H7 (cell line): ENCODE data around the gene KDM4F. TPM values are rescaled to one million over a fixed set of nuclear protein-coding genes. Genes with fewer than 3 reads are reported as not detected.

Source experiments
- DNase-seq: peaks from one replicate; pipeline ENCODE4 v3.0.0; 2012
- H3K27me3 ChIP-seq: 2 replicates; pipeline ENCODE4 v1.6.0; 2011; ENCODE audit warnings: mild to moderate bottlenecking, low read length; ENCODE audit not compliant: control insufficient read depth, insufficient read depth
- H3K36me3 ChIP-seq: replicated peaks from 2 replicates; pipeline ENCODE4 v1.5.1; 2011; ENCODE audit warnings: low read length; ENCODE audit not compliant: control insufficient read depth, insufficient read depth
- H3K4me3 ChIP-seq: 2 replicates; pipeline ENCODE4 v1.5.1; 2011; ENCODE audit warnings: low read depth, mild to moderate bottlenecking, control low read depth, low read length, moderate library complexity; ENCODE audit not compliant: insufficient read depth
- total RNA-seq: library from RNA; depleted of rRNA; stranded (reverse); fragments of >200 nt; shearing (Covaris generic); gene quantifications from 2 replicates; pipeline ENCODE4 v1.2.3, GENCODE V29; 2014

Gene KDM4F
- total RNA-seq, 1 experiment from 2014 or later = not detected

GRCh38 chr11:95044010-95044409 lies 5.2 kb upstream of the KDM4F start:
- DNase-seq = no peak
- H3K27me3 ChIP-seq = no peaks in the 10 kb centered on the region
- no peak overlapping the region for H3K4me3 ChIP-seq
- H3K36me3 ChIP-seq = no peaks in the 10 kb centered on the region

- Histone ChIP-seq H3K4me3 (no peak overlapping the region), H3K27me3 (no peaks in the 10 kb centered on the region), H3K36me3 (no peaks in the 10 kb centered on the region)
- no peak for DNase-seq
Observed at GRCh38 chr11:95045812-95046211, 3.4 kb upstream of the KDM4F start.

GRCh38 chr11:95050595-95051202 lies 1.5 kb downstream of the KDM4F start:
- H3K27me3 ChIP-seq = no peaks in the 10 kb centered on the region
- H3K36me3 ChIP-seq = no peaks in the 10 kb centered on the region
- no peak for DNase-seq
- H3K4me3 ChIP-seq = no peak overlapping the region

- no peak overlapping the region for H3K4me3 ChIP-seq
- H3K27me3 ChIP-seq = no peaks in the 10 kb centered on the region
- no peaks in the 10 kb centered on the region for H3K36me3 ChIP-seq
- DNase-seq = no peak
Observed at GRCh38 chr11:95054356-95054755, 5.1 kb downstream of the KDM4F start.

- H3K27me3 ChIP-seq = no peaks in the 10 kb centered on the region
- no peak overlapping the region for H3K4me3 ChIP-seq
- no peak for DNase-seq
- H3K36me3 ChIP-seq = no peaks in the 10 kb centered on the region
Observed at GRCh38 chr11:95055283-95055897, 6.2 kb downstream of the KDM4F start.

GRCh38 chr11:95057959-95058358 lies 8.7 kb downstream of the KDM4F start:
- no peaks in the 10 kb centered on the region for H3K27me3 ChIP-seq
- no peaks in the 10 kb centered on the region for H3K36me3 ChIP-seq
- no peak overlapping the region for H3K4me3 ChIP-seq
- DNase-seq = no peak

GRCh38 chr11:95058621-95059020 lies 9.4 kb downstream of the KDM4F start:
- Histone ChIP-seq H3K36me3 (no peaks in the 10 kb centered on the region), H3K4me3 (no peak overlapping the region), H3K27me3 (no peaks in the 10 kb centered on the region)
- no peak for DNase-seq

- H3K27me3 ChIP-seq = no peaks in the 10 kb centered on the region
- no peak overlapping the region for H3K4me3 ChIP-seq
- no peak for DNase-seq
- no peaks in the 10 kb centered on the region for H3K36me3 ChIP-seq
Observed at GRCh38 chr11:95059046-95059445, 9.8 kb downstream of the KDM4F start.

GRCh38 chr11:95065336-95065735 lies 16.1 kb downstream of the KDM4F start:
- Histone ChIP-seq H3K36me3 (no peaks in the 10 kb centered on the region), H3K4me3 (no peak overlapping the region), H3K27me3 (no peaks in the 10 kb centered on the region)
- no peak for DNase-seq

- H3K27me3 ChIP-seq = no peaks in the 10 kb centered on the region
- H3K36me3 ChIP-seq = no peaks in the 10 kb centered on the region
- DNase-seq = no peak
- H3K4me3 ChIP-seq = peak within 1 kb of the TSS; percentile 70
Observed at GRCh38 chr11:95066716-95067038, 17.5 kb downstream of the KDM4F start, which contains the start of gene SRSF8. Gene SRSF8, plus strand, starts transcription at chr11:95066919. Its CDS starts 308 bp downstream, at chr11:95067227.

GRCh38 chr11:95067039-95067840 lies 18.0 kb downstream of the KDM4F start:
- no peaks in the 10 kb centered on the region for H3K36me3 ChIP-seq
- peak; percentile 70 for DNase-seq
- peak overlapping the region; percentile 70 for H3K4me3 ChIP-seq
- H3K27me3 ChIP-seq = no peaks in the 10 kb centered on the region

GRCh38 chr11:95067841-95068219 lies 18.6 kb downstream of the KDM4F start:
- no peaks in the 10 kb centered on the region for H3K27me3 ChIP-seq
- no peak for DNase-seq
- peak overlapping the region; percentile 70 for H3K4me3 ChIP-seq
- no peaks in the 10 kb centered on the region for H3K36me3 ChIP-seq

- H3K27me3 ChIP-seq = no peaks in the 10 kb centered on the region
- DNase-seq = no peak
- peak overlapping the region; percentile 70 for H3K4me3 ChIP-seq
- no peaks in the 10 kb centered on the region for H3K36me3 ChIP-seq
Observed at GRCh38 chr11:95068549-95068948, 19.3 kb downstream of the KDM4F start.

- no peaks in the 10 kb centered on the region for H3K36me3 ChIP-seq
- H3K27me3 ChIP-seq = no peaks in the 10 kb centered on the region
- DNase-seq = no peak
- no peak overlapping the region for H3K4me3 ChIP-seq
Observed at GRCh38 chr11:95070471-95070870, 21.2 kb downstream of the KDM4F start.

GRCh38 chr11:95072948-95073347 lies 23.7 kb downstream of the KDM4F start:
- H3K4me3 ChIP-seq = no peak overlapping the region
- no peaks in the 10 kb centered on the region for H3K27me3 ChIP-seq
- no peaks in the 10 kb centered on the region for H3K36me3 ChIP-seq
- no peak for DNase-seq
